Ascending aorta (tissue), 2 donors: ENCODE data around the gene NOS1AP. TPM values are rescaled to one million over a fixed set of nuclear protein-coding genes. Genes with fewer than 3 reads are reported as not detected.

Source experiments
- DNase-seq, 2 donors: peaks; one replicate each; pipeline ENCODE4 v3.0.0-alpha.2; 2019; ENCODE audit warnings: low spot score in 2 of 2
- H3K27ac ChIP-seq, 2 donors: fragments of 200-600 bp; sonication (generic); one replicate each; pipeline ENCODE4 v1.5.1; 2016 to 2017; ENCODE audit warnings: mild to moderate bottlenecking in 1 of 2
- H3K27me3 ChIP-seq: fragments of 200-600 bp; sonication (generic); one replicate; pipeline ENCODE4 v1.5.1; 2017
- H3K36me3 ChIP-seq, 2 donors: fragments of 200-600 bp; sonication (generic); one replicate each; pipeline ENCODE4 v1.5.1; 2016
- H3K4me1 ChIP-seq, 2 donors: fragments of 200-600 bp; sonication (generic); one replicate each; pipeline ENCODE4 v1.5.1; 2016 to 2017; ENCODE audit warnings: mild to moderate bottlenecking in 1 of 2
- H3K4me3 ChIP-seq, 2 donors: fragments of 200-600 bp; sonication (generic); one replicate each; pipeline ENCODE4 v1.5.1; 2016 to 2017; ENCODE audit warnings: mild to moderate bottlenecking in 1 of 2
- H3K9me3 ChIP-seq, 2 donors: fragments of 200-600 bp; sonication (generic); one replicate each; pipeline ENCODE4 v1.5.1; 2016
- intact Hi-C: fragments of 100-400 bp; cut with DNase I; formaldehyde crosslinking; loops from one replicate; pipeline ENCODE4 v1.15.1; 2023
- total RNA-seq: library from RNA; depleted of rRNA; stranded (reverse); fragments of >200 nt; gene quantifications from one replicate; pipeline ENCODE4 v1.1.0, GENCODE V29; 2016
- TF ChIP-seq, protein P1 (sequence below), 3 experiments: fragments of 200-600 bp in 2 of 3; fragments of 450-650 bp in 1 of 3; sonication (generic) in 2 of 3; IDR thresholded peaks; one replicate each; pipeline ENCODE4 v1.5.1; 2016 to 2019; ENCODE audit warnings: antibody characterized with exemption in 3 of 3, mild to moderate bottlenecking in 1 of 3, moderate library complexity in 1 of 3

Gene NOS1AP
- total RNA-seq, 1 donor from 2014 or later, result 5.0 TPM

DNA sequence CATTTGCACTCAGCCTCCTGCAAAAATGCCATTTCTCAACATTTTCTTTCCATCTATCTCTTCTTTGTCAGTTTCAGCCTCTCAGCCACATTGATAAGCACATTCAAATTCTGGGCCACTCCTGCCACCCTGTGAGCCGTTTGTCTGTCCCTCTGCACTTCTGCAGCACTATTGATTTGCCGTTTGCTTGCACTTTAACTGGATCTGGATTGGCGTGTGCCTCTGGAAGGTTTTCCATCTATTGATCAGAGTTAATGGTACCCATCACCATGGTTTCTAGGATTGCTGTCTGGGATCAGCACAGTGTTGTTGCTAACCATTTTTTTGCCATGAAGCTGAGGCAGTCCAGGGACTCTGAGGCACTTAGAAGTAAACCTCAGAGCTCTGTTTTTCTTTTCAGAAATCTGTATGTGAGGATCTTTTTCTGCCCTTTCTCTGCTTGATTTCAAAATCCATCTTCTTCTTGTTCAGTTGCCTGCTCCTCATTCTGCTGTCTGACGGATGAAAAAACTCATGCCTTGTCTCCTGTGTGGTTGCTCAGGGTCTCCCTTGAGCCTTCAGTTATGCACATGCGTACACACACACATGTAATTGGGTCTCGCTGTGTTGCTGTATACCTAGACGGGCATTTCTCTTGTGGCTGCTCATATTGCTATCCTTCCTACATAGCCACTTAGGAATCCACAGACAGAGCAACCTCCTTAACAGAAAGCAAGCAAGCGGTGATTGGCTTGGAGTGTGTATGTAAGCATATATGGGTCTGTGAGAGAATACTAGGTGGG, 67.9 kb downstream of the NOS1AP start:
- TF ChIP-seq, protein P1, sequence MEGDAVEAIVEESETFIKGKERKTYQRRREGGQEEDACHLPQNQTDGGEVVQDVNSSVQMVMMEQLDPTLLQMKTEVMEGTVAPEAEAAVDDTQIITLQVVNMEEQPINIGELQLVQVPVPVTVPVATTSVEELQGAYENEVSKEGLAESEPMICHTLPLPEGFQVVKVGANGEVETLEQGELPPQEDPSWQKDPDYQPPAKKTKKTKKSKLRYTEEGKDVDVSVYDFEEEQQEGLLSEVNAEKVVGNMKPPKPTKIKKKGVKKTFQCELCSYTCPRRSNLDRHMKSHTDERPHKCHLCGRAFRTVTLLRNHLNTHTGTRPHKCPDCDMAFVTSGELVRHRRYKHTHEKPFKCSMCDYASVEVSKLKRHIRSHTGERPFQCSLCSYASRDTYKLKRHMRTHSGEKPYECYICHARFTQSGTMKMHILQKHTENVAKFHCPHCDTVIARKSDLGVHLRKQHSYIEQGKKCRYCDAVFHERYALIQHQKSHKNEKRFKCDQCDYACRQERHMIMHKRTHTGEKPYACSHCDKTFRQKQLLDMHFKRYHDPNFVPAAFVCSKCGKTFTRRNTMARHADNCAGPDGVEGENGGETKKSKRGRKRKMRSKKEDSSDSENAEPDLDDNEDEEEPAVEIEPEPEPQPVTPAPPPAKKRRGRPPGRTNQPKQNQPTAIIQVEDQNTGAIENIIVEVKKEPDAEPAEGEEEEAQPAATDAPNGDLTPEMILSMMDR (IDR thresholded peaks at IDR 0.05), result no peak
- no peak overlapping the region for H3K4me3 ChIP-seq
- intact Hi-C loops, result no loop called here
- peaks cover 0 to 8% of the 10 kb centered on the region in 2 donors for H3K4me1 ChIP-seq
- no peaks in the 10 kb centered on the region for H3K9me3 ChIP-seq
- H3K27me3 ChIP-seq, result no peaks in the 10 kb centered on the region
- no peak for DNase-seq
- no peaks in the 10 kb centered on the region for H3K36me3 ChIP-seq
- no peak overlapping the region for H3K27ac ChIP-seq

DNA sequence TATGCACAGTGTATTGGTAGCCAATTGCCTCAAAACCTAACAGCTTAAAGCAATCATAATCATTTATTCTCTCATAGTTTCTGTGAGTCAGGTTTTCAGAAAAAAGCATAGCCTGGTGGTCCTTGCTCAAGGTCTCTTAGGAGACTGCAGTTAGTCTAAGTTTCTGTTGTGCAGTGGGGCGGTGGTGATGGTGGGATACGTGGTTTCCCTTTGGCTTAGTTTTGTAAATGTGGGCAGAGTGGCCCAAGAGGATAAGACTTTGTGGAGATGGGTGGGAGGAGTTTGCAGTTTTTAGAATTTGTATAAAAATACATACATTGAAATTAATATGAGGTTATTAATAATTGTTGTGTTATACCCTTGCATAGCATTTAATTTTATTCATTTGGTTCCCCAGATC, 68.6 kb downstream of the NOS1AP start:
- no peaks in the 10 kb centered on the region for H3K27me3 ChIP-seq
- no peak for DNase-seq
- no peak overlapping the region for H3K4me3 ChIP-seq
- H3K4me1 ChIP-seq, result peaks cover 0 to 5% of the 10 kb centered on the region in 2 donors
- H3K27ac ChIP-seq, result no peak overlapping the region
- no peaks in the 10 kb centered on the region for H3K9me3 ChIP-seq
- TF ChIP-seq, protein P1 (IDR thresholded peaks at IDR 0.05), result no peak
- H3K36me3 ChIP-seq, result no peaks in the 10 kb centered on the region
- intact Hi-C loops, result no loop called here

DNA sequence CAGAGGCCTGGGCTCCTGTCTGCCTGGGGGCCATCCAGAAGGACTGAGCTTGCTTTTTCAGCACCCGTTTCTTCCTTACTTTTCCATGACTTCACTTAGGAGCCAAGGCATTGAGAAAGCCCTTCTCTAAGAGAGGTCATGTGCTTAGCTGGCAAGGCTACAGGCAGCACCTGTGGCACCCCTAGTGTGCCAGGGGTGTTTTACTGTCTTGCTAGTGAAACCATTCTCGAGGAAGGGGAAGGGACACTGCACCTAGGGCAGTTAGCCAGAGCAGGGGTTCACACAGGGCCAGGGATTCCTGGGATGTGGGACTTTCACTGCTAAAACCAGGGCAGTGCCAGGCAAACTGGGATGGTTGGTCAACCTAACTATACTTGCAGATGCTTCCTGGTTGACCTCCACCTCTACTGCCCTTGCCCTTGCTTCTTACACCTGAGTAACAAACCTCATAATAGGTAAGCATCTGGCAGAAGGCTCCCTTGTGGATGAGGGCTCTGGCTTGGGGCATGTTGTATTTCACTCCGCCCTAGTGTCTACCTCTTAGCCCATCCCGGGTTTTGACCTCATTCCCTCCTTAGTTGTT, 69.2 kb downstream of the NOS1AP start:
- intact Hi-C loops, result no loop called here
- H3K27ac ChIP-seq, result no peak overlapping the region
- DNase-seq, result no peak
- H3K4me1 ChIP-seq, result peaks cover 0 to 5% of the 10 kb centered on the region in 2 donors
- H3K9me3 ChIP-seq, result no peaks in the 10 kb centered on the region
- H3K36me3 ChIP-seq, result no peaks in the 10 kb centered on the region
- no peak overlapping the region for H3K4me3 ChIP-seq
- H3K27me3 ChIP-seq, result no peaks in the 10 kb centered on the region
- TF ChIP-seq, protein P1 (IDR thresholded peaks at IDR 0.05), result no peak

DNA sequence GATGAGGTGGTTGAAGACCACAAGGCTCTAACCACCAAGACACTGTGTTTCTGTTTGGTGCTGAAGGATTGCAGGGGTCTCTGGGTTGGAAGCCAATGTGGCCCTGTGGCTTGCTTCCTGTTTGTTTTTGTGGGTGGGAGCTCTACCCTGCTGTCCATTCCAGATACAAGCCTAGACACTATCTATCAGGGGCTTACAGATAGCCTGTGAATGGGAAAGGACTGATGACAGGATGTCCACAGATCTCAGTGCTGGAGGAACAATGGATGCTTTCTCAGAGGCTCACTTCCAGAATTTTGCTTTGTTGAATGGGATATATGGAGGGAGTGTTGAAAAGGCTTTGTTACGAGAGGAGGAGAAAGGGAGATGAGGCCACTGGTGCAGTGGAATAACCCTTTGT, 69.7 kb downstream of the NOS1AP start:
- peaks cover 0 to 5% of the 10 kb centered on the region in 2 donors for H3K4me1 ChIP-seq
- TF ChIP-seq, protein P1 (IDR thresholded peaks at IDR 0.05), result no peak
- intact Hi-C loops, result no loop called here
- H3K4me3 ChIP-seq, result no peak overlapping the region
- no peaks in the 10 kb centered on the region for H3K27me3 ChIP-seq
- DNase-seq, result no peak
- H3K9me3 ChIP-seq, result no peaks in the 10 kb centered on the region
- H3K27ac ChIP-seq, result no peak overlapping the region
- H3K36me3 ChIP-seq, result no peaks in the 10 kb centered on the region

DNA sequence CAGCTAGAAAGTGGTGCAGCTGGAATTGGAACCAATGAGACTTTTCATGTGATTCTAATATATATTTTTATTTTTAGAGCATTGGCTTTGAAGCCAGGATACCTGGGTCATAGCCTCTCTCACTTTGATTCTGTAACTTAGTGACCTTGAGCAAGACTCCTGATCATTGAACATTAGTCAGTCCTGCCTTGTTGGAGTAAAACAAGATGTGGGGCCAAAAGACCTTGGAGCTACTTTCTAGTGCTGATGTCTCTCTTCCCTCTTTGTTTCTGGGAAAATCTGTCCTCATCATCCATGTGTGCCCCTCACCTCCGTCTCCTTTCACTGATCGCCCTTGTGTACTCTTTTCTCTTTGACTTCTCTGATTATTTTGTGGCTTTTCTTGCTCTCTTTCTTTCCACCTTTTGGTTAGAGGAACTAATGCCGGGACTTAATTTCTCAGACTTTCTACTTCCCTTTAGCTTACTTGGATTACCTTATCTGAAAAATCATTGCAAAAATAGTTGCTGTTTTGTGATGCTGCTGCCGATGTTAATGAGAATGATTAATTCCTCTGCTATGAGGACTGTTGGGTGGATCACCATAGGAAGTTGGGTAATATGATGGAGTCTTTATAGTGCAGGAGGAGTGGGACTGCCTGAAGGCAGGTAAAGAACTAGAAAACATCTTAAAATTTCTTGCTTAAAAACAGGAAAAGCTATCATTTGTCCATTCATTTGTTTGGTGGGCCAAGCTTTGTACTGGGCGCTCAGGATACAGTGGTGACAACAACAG, 72.0 kb downstream of the NOS1AP start:
- Histone ChIP-seq H3K36me3 (no peaks in the 10 kb centered on the region), H3K4me1 (peaks cover 0 to 5% of the 10 kb centered on the region in 2 donors), H3K9me3 (no peaks in the 10 kb centered on the region), H3K27me3 (no peaks in the 10 kb centered on the region), H3K27ac (no peak overlapping the region), H3K4me3 (no peak overlapping the region)
- intact Hi-C loops, result no loop called here
- TF ChIP-seq, protein P1 (IDR thresholded peaks at IDR 0.05), result no peak
- no peak for DNase-seq
